HFFc6 (cell line): ENCODE measurements around the gene RNF19B. TPM values are rescaled to one million over a fixed set of nuclear protein-coding genes. Genes with fewer than 3 reads are reported as not detected.

Source experiments
- DNase-seq: peaks from one replicate; pipeline ENCODE4 v3.0.0-alpha.2; 2018
- H3K27ac Mint-ChIP-seq: 2 replicates; pipeline ENCODE4 v1.8.0; 2020; ENCODE audit warnings: mild to moderate bottlenecking, mixed read lengths
- H3K27me3 Mint-ChIP-seq: 2 replicates; pipeline ENCODE4 v1.8.0; 2021; ENCODE audit warnings: mild to moderate bottlenecking, moderate library complexity, mixed read lengths; ENCODE audit not compliant: insufficient read depth
- H3K36me3 Mint-ChIP-seq: 2 replicates; pipeline ENCODE4 v1.8.0; 2021; ENCODE audit warnings: low read depth, mixed read lengths
- H3K4me1 Mint-ChIP-seq: 2 replicates; pipeline ENCODE4 v1.8.0; 2020; ENCODE audit warnings: low read depth, mixed read lengths
- H3K4me3 Mint-ChIP-seq: 2 replicates; pipeline ENCODE4 v1.8.0; 2020; ENCODE audit warnings: mild to moderate bottlenecking, moderate library complexity, mixed read lengths
- H3K9me3 Mint-ChIP-seq: 2 replicates; pipeline ENCODE4 v1.8.0; 2020; ENCODE audit warnings: mild to moderate bottlenecking, mixed read lengths
- CTCF ChIP-seq: fragments of 200-600 bp; sonication (generic); IDR thresholded peaks from 2 replicates; pipeline ENCODE4 v1.5.0; 2021; ENCODE audit warnings: antibody characterized with exemption, mild to moderate bottlenecking
- total RNA-seq, 6 experiments: library from RNA; stranded (reverse); fragmentation: NEBNext Ultra II Directional; extraction: Animal tissue kit (Norgen Biotek cat#: 25700); gene quantifications; 2 replicates in 1 of 6; 3 replicates in 5 of 6; pipeline ENCODE4 v1.2.3, GENCODE V29; 2021

Gene RNF19B
- total RNA-seq, 6 experiments from 2014 or later: 9.4 to 10.6 (median 9.9) TPM

GRCh38 chr1:32928285-32928684 lies 36.3 kb downstream of the RNF19B start:
- Mint-ChIP-seq H3K27ac (no peak overlapping the region), H3K27me3 (peaks cover 14% of the 10 kb centered on the region), H3K4me1 (peaks cover 23% of the 10 kb centered on the region), H3K9me3 (no peaks in the 10 kb centered on the region), H3K4me3 (no peak overlapping the region), H3K36me3 (no peaks in the 10 kb centered on the region)
- TF ChIP-seq CTCF: no peak
- DNase-seq: no peak

GRCh38 chr1:32927441-32927840 lies 37.2 kb downstream of the RNF19B start:
- H3K4me1 Mint-ChIP-seq: peaks cover 23% of the 10 kb centered on the region
- DNase-seq: no peak
- H3K9me3 Mint-ChIP-seq: no peaks in the 10 kb centered on the region
- no peak for TF ChIP-seq CTCF
- H3K27ac Mint-ChIP-seq: no peak overlapping the region
- H3K27me3 Mint-ChIP-seq: peaks cover 14% of the 10 kb centered on the region
- H3K36me3 Mint-ChIP-seq: no peaks in the 10 kb centered on the region
- H3K4me3 Mint-ChIP-seq: no peak overlapping the region

- no peak for DNase-seq
- H3K27me3 Mint-ChIP-seq: peaks cover 14% of the 10 kb centered on the region
- no peak for TF ChIP-seq CTCF
- H3K27ac Mint-ChIP-seq: no peak overlapping the region
- no peak overlapping the region for H3K4me3 Mint-ChIP-seq
- no peaks in the 10 kb centered on the region for H3K9me3 Mint-ChIP-seq
- peaks cover 23% of the 10 kb centered on the region for H3K4me1 Mint-ChIP-seq
- H3K36me3 Mint-ChIP-seq: no peaks in the 10 kb centered on the region
Measured at GRCh38 chr1:32926562-32926961, 38.0 kb downstream of the RNF19B start.

GRCh38 chr1:32925403-32926162 lies 39.0 kb downstream of the RNF19B start:
- H3K4me3 Mint-ChIP-seq: peak overlapping the region; percentile 81
- H3K27ac Mint-ChIP-seq: peak overlapping the region; percentile 89
- peaks cover 14% of the 10 kb centered on the region for H3K27me3 Mint-ChIP-seq

GRCh38 chr1:32924881-32925344 lies 39.7 kb downstream of the RNF19B start:
- peak overlapping the region; percentile 81 for H3K4me3 Mint-ChIP-seq
- no peaks in the 10 kb centered on the region for H3K9me3 Mint-ChIP-seq
- peaks cover 14% of the 10 kb centered on the region for H3K27me3 Mint-ChIP-seq
- H3K27ac Mint-ChIP-seq: peak overlapping the region; percentile 2; the same call in 1 of the 2 replicates
- H3K4me1 Mint-ChIP-seq: peaks cover 34% of the 10 kb centered on the region
- no peaks in the 10 kb centered on the region for H3K36me3 Mint-ChIP-seq
- TF ChIP-seq CTCF: peak; percentile 5; the same call in 1 of the 2 replicates
- no peak for DNase-seq

More at GRCh38 chr1:32925403-32926162, 39.0 kb downstream of the RNF19B start:
- no peak for TF ChIP-seq CTCF
- Mint-ChIP-seq H3K9me3 (no peaks in the 10 kb centered on the region), H3K36me3 (no peaks in the 10 kb centered on the region), H3K4me1 (peaks cover 27% of the 10 kb centered on the region)
- peak; percentile 50 for DNase-seq
